ENCODE results near the gene SMIM15. TPM values are rescaled to one million over a fixed set of nuclear protein-coding genes. Genes with fewer than 3 reads are reported as not detected.

Gene SMIM15
- total RNA-seq, 1 experiment from 2014 or later, result 83.9 TPM

DNA sequence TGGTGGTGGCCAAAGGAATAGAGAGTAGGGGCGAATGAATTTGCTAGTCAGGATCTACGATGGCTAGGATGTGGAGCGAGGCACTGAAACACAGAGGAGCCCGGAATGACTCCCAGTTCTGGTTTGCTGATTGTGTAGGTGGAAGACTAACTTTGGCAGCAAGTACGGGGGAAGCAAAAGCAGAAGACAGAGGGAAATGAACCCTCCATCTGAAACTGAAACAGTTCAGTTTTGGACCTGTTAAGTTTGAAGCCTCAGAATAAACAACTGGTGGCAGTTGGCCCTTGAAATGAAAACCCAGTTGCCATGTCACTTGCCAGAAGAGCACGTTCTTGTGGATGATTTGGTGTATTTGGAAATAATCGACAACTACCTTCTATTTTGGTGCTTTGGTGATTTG lies 15.4 kb upstream of the SMIM15 start:
- Histone ChIP-seq H2AFZ (ENCODE audit: low read depth, low read length, poor library complexity, severe bottlenecking) (no peak overlapping the region), H3K79me2 (ENCODE audit: insufficient read depth, low read length) (no peaks in the 10 kb centered on the region), H3K4me3 (replicated peaks in 1 of 2; ENCODE audit: low read depth in 1 of 2, low read length in 2 of 2) (no peak overlapping the region), H3K36me3 (ENCODE audit: control insufficient read depth in 1 of 2, insufficient read depth in 2 of 2, low read length in 2 of 2) (no peaks in the 10 kb centered on the region), H3K27ac (ENCODE audit: low read depth, low read length) (no peak overlapping the region), H3K4me2 (ENCODE audit: low read length) (no peak overlapping the region), H3K4me1 (ENCODE audit: control insufficient read depth in 1 of 2, insufficient read depth in 2 of 2, low read length in 2 of 2) (no peaks in the 10 kb centered on the region), H3K27me3 (ENCODE audit: insufficient read depth, low read length) (no peaks in the 10 kb centered on the region), H4K20me1 (ENCODE audit: insufficient read depth) (no peaks in the 10 kb centered on the region), H3K9me3 (ENCODE audit: control insufficient read depth in 1 of 2, insufficient read depth in 1 of 2, low read depth in 1 of 2, low read length in 2 of 2) (no peaks in the 10 kb centered on the region), H3K9ac (ENCODE audit: low read length) (no peak overlapping the region), H3K9me2 (ENCODE audit: insufficient read depth) (no peaks in the 10 kb centered on the region)
- no peak for TF ChIP-seq ELF1 (IDR thresholded peaks at IDR 0.05; ENCODE audit: borderline replicate concordance, low read depth)
- TF ChIP-seq, protein P1, sequence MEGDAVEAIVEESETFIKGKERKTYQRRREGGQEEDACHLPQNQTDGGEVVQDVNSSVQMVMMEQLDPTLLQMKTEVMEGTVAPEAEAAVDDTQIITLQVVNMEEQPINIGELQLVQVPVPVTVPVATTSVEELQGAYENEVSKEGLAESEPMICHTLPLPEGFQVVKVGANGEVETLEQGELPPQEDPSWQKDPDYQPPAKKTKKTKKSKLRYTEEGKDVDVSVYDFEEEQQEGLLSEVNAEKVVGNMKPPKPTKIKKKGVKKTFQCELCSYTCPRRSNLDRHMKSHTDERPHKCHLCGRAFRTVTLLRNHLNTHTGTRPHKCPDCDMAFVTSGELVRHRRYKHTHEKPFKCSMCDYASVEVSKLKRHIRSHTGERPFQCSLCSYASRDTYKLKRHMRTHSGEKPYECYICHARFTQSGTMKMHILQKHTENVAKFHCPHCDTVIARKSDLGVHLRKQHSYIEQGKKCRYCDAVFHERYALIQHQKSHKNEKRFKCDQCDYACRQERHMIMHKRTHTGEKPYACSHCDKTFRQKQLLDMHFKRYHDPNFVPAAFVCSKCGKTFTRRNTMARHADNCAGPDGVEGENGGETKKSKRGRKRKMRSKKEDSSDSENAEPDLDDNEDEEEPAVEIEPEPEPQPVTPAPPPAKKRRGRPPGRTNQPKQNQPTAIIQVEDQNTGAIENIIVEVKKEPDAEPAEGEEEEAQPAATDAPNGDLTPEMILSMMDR (IDR thresholded peaks at IDR 0.05 in 2 of 3, conservative IDR thresholded peaks at IDR 0.05 in 1 of 3; ENCODE audit: borderline replicate concordance in 1 of 3, insufficient read depth in 1 of 3, low read depth in 2 of 3, low read length in 2 of 3), result no peak
- TF ChIP-seq, protein P2, sequence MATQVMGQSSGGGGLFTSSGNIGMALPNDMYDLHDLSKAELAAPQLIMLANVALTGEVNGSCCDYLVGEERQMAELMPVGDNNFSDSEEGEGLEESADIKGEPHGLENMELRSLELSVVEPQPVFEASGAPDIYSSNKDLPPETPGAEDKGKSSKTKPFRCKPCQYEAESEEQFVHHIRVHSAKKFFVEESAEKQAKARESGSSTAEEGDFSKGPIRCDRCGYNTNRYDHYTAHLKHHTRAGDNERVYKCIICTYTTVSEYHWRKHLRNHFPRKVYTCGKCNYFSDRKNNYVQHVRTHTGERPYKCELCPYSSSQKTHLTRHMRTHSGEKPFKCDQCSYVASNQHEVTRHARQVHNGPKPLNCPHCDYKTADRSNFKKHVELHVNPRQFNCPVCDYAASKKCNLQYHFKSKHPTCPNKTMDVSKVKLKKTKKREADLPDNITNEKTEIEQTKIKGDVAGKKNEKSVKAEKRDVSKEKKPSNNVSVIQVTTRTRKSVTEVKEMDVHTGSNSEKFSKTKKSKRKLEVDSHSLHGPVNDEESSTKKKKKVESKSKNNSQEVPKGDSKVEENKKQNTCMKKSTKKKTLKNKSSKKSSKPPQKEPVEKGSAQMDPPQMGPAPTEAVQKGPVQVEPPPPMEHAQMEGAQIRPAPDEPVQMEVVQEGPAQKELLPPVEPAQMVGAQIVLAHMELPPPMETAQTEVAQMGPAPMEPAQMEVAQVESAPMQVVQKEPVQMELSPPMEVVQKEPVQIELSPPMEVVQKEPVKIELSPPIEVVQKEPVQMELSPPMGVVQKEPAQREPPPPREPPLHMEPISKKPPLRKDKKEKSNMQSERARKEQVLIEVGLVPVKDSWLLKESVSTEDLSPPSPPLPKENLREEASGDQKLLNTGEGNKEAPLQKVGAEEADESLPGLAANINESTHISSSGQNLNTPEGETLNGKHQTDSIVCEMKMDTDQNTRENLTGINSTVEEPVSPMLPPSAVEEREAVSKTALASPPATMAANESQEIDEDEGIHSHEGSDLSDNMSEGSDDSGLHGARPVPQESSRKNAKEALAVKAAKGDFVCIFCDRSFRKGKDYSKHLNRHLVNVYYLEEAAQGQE (IDR thresholded peaks at IDR 0.05; ENCODE audit: low read depth), result no peak
- TF ChIP-seq POLR2A (IDR thresholded peaks at IDR 0.05; ENCODE audit: borderline replicate concordance, extremely low read depth, insufficient read depth, insufficient read length), result no peak
- TF ChIP-seq POLR2AphosphoS5 (IDR thresholded peaks at IDR 0.05; ENCODE audit: low read depth, low read length), result no peak
- TF ChIP-seq CEBPB (IDR thresholded peaks at IDR 0.05; ENCODE audit: low read depth), result no peak
- TF ChIP-seq RAD21 (IDR thresholded peaks at IDR 0.05; ENCODE audit: low read depth), result no peak
- TF ChIP-seq EZH2 (IDR thresholded peaks at IDR 0.05), result no peak
- no peak for TF ChIP-seq CBX3 (IDR thresholded peaks at IDR 0.05; ENCODE audit: low read depth)
- no peak for TF ChIP-seq SIN3A (IDR thresholded peaks at IDR 0.05; ENCODE audit: low read depth)
- TF ChIP-seq SP1 (IDR thresholded peaks at IDR 0.05; ENCODE audit: low read depth), result no peak
- TF ChIP-seq, protein P3, sequence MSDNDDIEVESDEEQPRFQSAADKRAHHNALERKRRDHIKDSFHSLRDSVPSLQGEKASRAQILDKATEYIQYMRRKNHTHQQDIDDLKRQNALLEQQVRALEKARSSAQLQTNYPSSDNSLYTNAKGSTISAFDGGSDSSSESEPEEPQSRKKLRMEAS (IDR thresholded peaks at IDR 0.05), result no peak
- TF ChIP-seq ZNF274 (IDR thresholded peaks at IDR 0.05; ENCODE audit: low read depth, low read length), result no peak
- TF ChIP-seq FOSL1 (IDR thresholded peaks at IDR 0.05; ENCODE audit: low read depth), result no peak
- TF ChIP-seq EZH2phosphoT487 (IDR thresholded peaks at IDR 0.05; ENCODE audit: borderline replicate concordance), result no peak
- TF ChIP-seq, protein P4, sequence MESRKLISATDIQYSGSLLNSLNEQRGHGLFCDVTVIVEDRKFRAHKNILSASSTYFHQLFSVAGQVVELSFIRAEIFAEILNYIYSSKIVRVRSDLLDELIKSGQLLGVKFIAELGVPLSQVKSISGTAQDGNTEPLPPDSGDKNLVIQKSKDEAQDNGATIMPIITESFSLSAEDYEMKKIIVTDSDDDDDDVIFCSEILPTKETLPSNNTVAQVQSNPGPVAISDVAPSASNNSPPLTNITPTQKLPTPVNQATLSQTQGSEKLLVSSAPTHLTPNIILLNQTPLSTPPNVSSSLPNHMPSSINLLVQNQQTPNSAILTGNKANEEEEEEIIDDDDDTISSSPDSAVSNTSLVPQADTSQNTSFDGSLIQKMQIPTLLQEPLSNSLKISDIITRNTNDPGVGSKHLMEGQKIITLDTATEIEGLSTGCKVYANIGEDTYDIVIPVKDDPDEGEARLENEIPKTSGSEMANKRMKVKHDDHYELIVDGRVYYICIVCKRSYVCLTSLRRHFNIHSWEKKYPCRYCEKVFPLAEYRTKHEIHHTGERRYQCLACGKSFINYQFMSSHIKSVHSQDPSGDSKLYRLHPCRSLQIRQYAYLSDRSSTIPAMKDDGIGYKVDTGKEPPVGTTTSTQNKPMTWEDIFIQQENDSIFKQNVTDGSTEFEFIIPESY (IDR thresholded peaks at IDR 0.05; ENCODE audit: extremely low read depth, insufficient replicate concordance, low read length), result no peak
- TF ChIP-seq ZFX (IDR thresholded peaks at IDR 0.05), result no peak
- no peak for TF ChIP-seq SRF (IDR thresholded peaks at IDR 0.05; ENCODE audit: low read depth)
- TF ChIP-seq, protein P5, sequence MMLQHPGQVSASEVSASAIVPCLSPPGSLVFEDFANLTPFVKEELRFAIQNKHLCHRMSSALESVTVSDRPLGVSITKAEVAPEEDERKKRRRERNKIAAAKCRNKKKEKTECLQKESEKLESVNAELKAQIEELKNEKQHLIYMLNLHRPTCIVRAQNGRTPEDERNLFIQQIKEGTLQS (IDR thresholded peaks at IDR 0.05), result no peak
- no peak for TF ChIP-seq TCF7L2 (IDR thresholded peaks at IDR 0.05; ENCODE audit: borderline replicate concordance, extremely low read depth, insufficient read depth, insufficient read length)
- ChIA-PET POLR2A (no interaction called here), CTCF (no interaction called here), RAD21 (ENCODE audit: low non-redundant PET in 1 of 2, low total read pairs in 2 of 2, uncharacterized antibody in 2 of 2, unreplicated experiment in 2 of 2) (no interaction called here)
- DNase-seq (ENCODE audit: low read depth, low spot score) (no peak), ATAC-seq (no peak)
- intact Hi-C loops (cut with micrococcal nuclease), result no loop called here
- no TSS peak for BruUV-seq (replicated peaks)

All from HCT116 (cell line).